GM12864 (cell line): ENCODE results near the gene DRC7.

ENCODE experiments used
- DNase-seq: peaks from one replicate; pipeline ENCODE4 v3.0.0-alpha.2; 2011; ENCODE audit warnings: low read depth
- H3K4me3 ChIP-seq: 2 replicates; pipeline ENCODE4 v1.5.1; 2011; ENCODE audit warnings: mild to moderate bottlenecking, low read depth, low read length, control low read depth
- CTCF ChIP-seq: IDR thresholded peaks from 2 replicates; pipeline ENCODE4 v1.5.1; 2011; ENCODE audit warnings: low read depth, mild to moderate bottlenecking, moderate library complexity, low read length, control low read depth, inconsistent platforms; ENCODE audit errors: missing control alignments

DRC7 gene

GRCh38 chr16:57694725-57695679 lies at the start of gene DRC7:
DRC7 (plus strand) TSS chr16:57694806; CDS start chr16:57697950, 3,144 bp downstream.
- no peak for TF ChIP-seq CTCF
- no peak for DNase-seq
- H3K4me3 ChIP-seq: no peak within 1 kb of the TSS

- no peak overlapping the region for H3K4me3 ChIP-seq
- no peak for DNase-seq
- no peak for TF ChIP-seq CTCF
Measured at GRCh38 chr16:57645169-57645568, 49.4 kb upstream of the DRC7 start.

- no peak for TF ChIP-seq CTCF
- no peak overlapping the region for H3K4me3 ChIP-seq
- DNase-seq: no peak
Measured at GRCh38 chr16:57645691-57646387, 48.8 kb upstream of the DRC7 start.

- no peak for DNase-seq
- H3K4me3 ChIP-seq: no peak overlapping the region
- no peak for TF ChIP-seq CTCF
Measured at GRCh38 chr16:57646388-57647039, 48.1 kb upstream of the DRC7 start.

- TF ChIP-seq CTCF: no peak
- DNase-seq: no peak
Measured at GRCh38 chr16:57647136-57647875, 47.3 kb upstream of the DRC7 start.

GRCh38 chr16:57648125-57648524 lies 46.5 kb upstream of the DRC7 start:
- TF ChIP-seq CTCF: no peak
- no peak overlapping the region for H3K4me3 ChIP-seq
- DNase-seq: peak; percentile 25

More at GRCh38 chr16:57647136-57647875, 47.3 kb upstream of the DRC7 start:
- no peak overlapping the region for H3K4me3 ChIP-seq
